ENCODE measurements around the gene PHYH.
"Not testable (repeated sequence)": the region's sequence is repeated elsewhere in the genome, so short reads cannot be mapped to it uniquely, and the experiment has no call there.

PHYH gene

GRCh38 chr10:13256627-13257026 lies 43.2 kb downstream of the PHYH start:
- no peaks in the 10 kb centered on the region for H3K36me3 ChIP-seq (ENCODE audit: control insufficient read depth in 1 of 2, insufficient read depth in 2 of 2, low read length in 2 of 2)
- H3K9ac ChIP-seq (ENCODE audit: low read depth in 1 of 2, low read length in 2 of 2), result no peak overlapping the region
- no peaks in the 10 kb centered on the region for H3K9me3 ChIP-seq (ENCODE audit: control insufficient read depth in 1 of 2, low read length in 2 of 2)

GRCh38 chr10:13253726-13254125 lies 46.1 kb downstream of the PHYH start:
- no peaks in the 10 kb centered on the region for H3K36me3 ChIP-seq (ENCODE audit: control insufficient read depth in 1 of 2, insufficient read depth in 2 of 2, low read length in 2 of 2)
- H3K9ac ChIP-seq (ENCODE audit: low read depth in 1 of 2, low read length in 2 of 2), result no peak overlapping the region
- H3K9me3 ChIP-seq (ENCODE audit: control insufficient read depth in 1 of 2, low read length in 2 of 2), result no peaks in the 10 kb centered on the region
- H3K4me3 ChIP-seq (ENCODE audit: low read depth in 1 of 2, low read length in 2 of 2), result no peak overlapping the region
- H3K27ac ChIP-seq (ENCODE audit: low read depth, low read length), result no peak overlapping the region
- no peaks in the 10 kb centered on the region for H3K4me1 ChIP-seq (ENCODE audit: control insufficient read depth in 1 of 2, insufficient read depth in 2 of 2, low read length in 2 of 2)
- H3K27me3 ChIP-seq (ENCODE audit: control insufficient read depth in 1 of 2, insufficient read depth in 2 of 2, low read length in 2 of 2), result no peaks in the 10 kb centered on the region

More at GRCh38 chr10:13256627-13257026, 43.2 kb downstream of the PHYH start:
- H3K4me3 ChIP-seq (ENCODE audit: low read depth in 1 of 2, low read length in 2 of 2), result no peak overlapping the region
- no peaks in the 10 kb centered on the region for H3K27me3 ChIP-seq (ENCODE audit: control insufficient read depth in 1 of 2, insufficient read depth in 2 of 2, low read length in 2 of 2)
- H3K4me1 ChIP-seq (ENCODE audit: control insufficient read depth in 1 of 2, insufficient read depth in 2 of 2, low read length in 2 of 2), result no peaks in the 10 kb centered on the region
- no peak overlapping the region for H3K27ac ChIP-seq (ENCODE audit: low read depth, low read length)

DNA sequence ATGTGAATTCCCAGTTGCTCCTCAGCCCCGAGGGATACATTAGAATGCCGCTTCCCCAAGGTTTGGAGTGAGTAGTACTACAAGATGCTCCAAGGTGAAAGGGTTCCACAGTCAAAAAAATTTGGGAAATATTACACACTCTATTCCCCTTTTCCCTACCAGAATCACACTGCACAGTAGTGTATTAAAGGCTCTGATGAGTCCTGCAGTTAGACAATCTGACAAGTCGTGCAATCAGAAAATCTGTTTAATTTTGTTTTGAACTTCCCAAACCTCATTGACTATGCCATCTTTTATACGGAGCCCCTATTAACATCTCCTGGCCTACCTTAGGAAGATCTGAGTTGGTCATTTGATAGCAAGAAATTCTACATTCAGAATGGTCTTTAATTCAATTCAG lies 52.1 kb downstream of the PHYH start:
- H3K4me3 ChIP-seq (ENCODE audit: low read depth in 1 of 2, low read length in 2 of 2), result no peak overlapping the region
- no peak overlapping the region for H3K9ac ChIP-seq (ENCODE audit: low read depth in 1 of 2, low read length in 2 of 2)
- no peaks in the 10 kb centered on the region for H3K27me3 ChIP-seq (ENCODE audit: control insufficient read depth in 1 of 2, insufficient read depth in 2 of 2, low read length in 2 of 2)
- H3K27ac ChIP-seq (ENCODE audit: low read depth, low read length), result no peak overlapping the region
- no peaks in the 10 kb centered on the region for H3K36me3 ChIP-seq (ENCODE audit: control insufficient read depth in 1 of 2, insufficient read depth in 2 of 2, low read length in 2 of 2)
- H3K9me3 ChIP-seq (ENCODE audit: control insufficient read depth in 1 of 2, low read length in 2 of 2), result no peaks in the 10 kb centered on the region
- H3K4me1 ChIP-seq (ENCODE audit: control insufficient read depth in 1 of 2, insufficient read depth in 2 of 2, low read length in 2 of 2), result no peaks in the 10 kb centered on the region

GRCh38 chr10:13247246-13247645 lies 52.6 kb downstream of the PHYH start:
- Histone ChIP-seq H3K4me1 (ENCODE audit: control insufficient read depth in 1 of 2, insufficient read depth in 2 of 2, low read length in 2 of 2) (no peaks in the 10 kb centered on the region), H3K36me3 (ENCODE audit: control insufficient read depth in 1 of 2, insufficient read depth in 2 of 2, low read length in 2 of 2) (no peaks in the 10 kb centered on the region)

GRCh38 chr10:13242260-13242659 lies 57.6 kb downstream of the PHYH start:
- H3K4me3 ChIP-seq (ENCODE audit: low read depth in 1 of 2, low read length in 2 of 2); H3K9ac ChIP-seq (ENCODE audit: low read depth in 1 of 2, low read length in 2 of 2): not testable (repeated sequence)

More at GRCh38 chr10:13247246-13247645, 52.6 kb downstream of the PHYH start:
- H3K9me3 ChIP-seq (ENCODE audit: control insufficient read depth in 1 of 2, low read length in 2 of 2), result no peaks in the 10 kb centered on the region
- no peak overlapping the region for H3K9ac ChIP-seq (ENCODE audit: low read depth in 1 of 2, low read length in 2 of 2)
- no peak overlapping the region for H3K27ac ChIP-seq (ENCODE audit: low read depth, low read length)
- H3K4me3 ChIP-seq (ENCODE audit: low read depth in 1 of 2, low read length in 2 of 2), result no peak overlapping the region
- H3K27me3 ChIP-seq (ENCODE audit: control insufficient read depth in 1 of 2, insufficient read depth in 2 of 2, low read length in 2 of 2), result no peaks in the 10 kb centered on the region

GRCh38 chr10:13241613-13242012 lies 58.3 kb downstream of the PHYH start:
- Histone ChIP-seq H3K9ac (ENCODE audit: low read depth in 1 of 2, low read length in 2 of 2) (no peak overlapping the region), H3K9me3 (ENCODE audit: control insufficient read depth in 1 of 2, low read length in 2 of 2) (no peaks in the 10 kb centered on the region), H3K4me1 (ENCODE audit: control insufficient read depth in 1 of 2, insufficient read depth in 2 of 2, low read length in 2 of 2) (no peaks in the 10 kb centered on the region), H3K4me3 (ENCODE audit: low read depth in 1 of 2, low read length in 2 of 2) (no peak overlapping the region), H3K36me3 (ENCODE audit: control insufficient read depth in 1 of 2, insufficient read depth in 2 of 2, low read length in 2 of 2) (no peaks in the 10 kb centered on the region), H3K27me3 (ENCODE audit: control insufficient read depth in 1 of 2, insufficient read depth in 2 of 2, low read length in 2 of 2) (no peaks in the 10 kb centered on the region), H3K27ac (ENCODE audit: low read depth, low read length) (no peak overlapping the region)

More at GRCh38 chr10:13242260-13242659, 57.6 kb downstream of the PHYH start:
- H3K9me3 ChIP-seq (ENCODE audit: control insufficient read depth in 1 of 2, low read length in 2 of 2); H3K4me1 ChIP-seq (ENCODE audit: control insufficient read depth in 1 of 2, insufficient read depth in 2 of 2, low read length in 2 of 2); H3K27me3 ChIP-seq (ENCODE audit: control insufficient read depth in 1 of 2, insufficient read depth in 2 of 2, low read length in 2 of 2); H3K27ac ChIP-seq (ENCODE audit: low read depth, low read length); H3K36me3 ChIP-seq (ENCODE audit: control insufficient read depth in 1 of 2, insufficient read depth in 2 of 2, low read length in 2 of 2): not testable (repeated sequence)

GRCh38 chr10:13239923-13240322 lies 59.9 kb downstream of the PHYH start:
- Histone ChIP-seq H3K9me3 (ENCODE audit: control insufficient read depth in 1 of 2, low read length in 2 of 2) (no peaks in the 10 kb centered on the region), H3K9ac (ENCODE audit: low read depth in 1 of 2, low read length in 2 of 2) (no peak overlapping the region), H3K4me1 (ENCODE audit: control insufficient read depth in 1 of 2, insufficient read depth in 2 of 2, low read length in 2 of 2) (no peaks in the 10 kb centered on the region), H3K27me3 (ENCODE audit: control insufficient read depth in 1 of 2, insufficient read depth in 2 of 2, low read length in 2 of 2) (no peaks in the 10 kb centered on the region), H3K4me3 (ENCODE audit: low read depth in 1 of 2, low read length in 2 of 2) (no peak overlapping the region), H3K27ac (ENCODE audit: low read depth, low read length) (no peak overlapping the region), H3K36me3 (ENCODE audit: control insufficient read depth in 1 of 2, insufficient read depth in 2 of 2, low read length in 2 of 2) (no peaks in the 10 kb centered on the region)

- Histone ChIP-seq H3K27me3 (ENCODE audit: control insufficient read depth in 1 of 2, insufficient read depth in 2 of 2, low read length in 2 of 2) (no peaks in the 10 kb centered on the region), H3K27ac (ENCODE audit: low read depth, low read length) (no peak overlapping the region), H3K9ac (ENCODE audit: low read depth in 1 of 2, low read length in 2 of 2) (no peak overlapping the region), H3K4me3 (ENCODE audit: low read depth in 1 of 2, low read length in 2 of 2) (no peak overlapping the region), H3K9me3 (ENCODE audit: control insufficient read depth in 1 of 2, low read length in 2 of 2) (no peaks in the 10 kb centered on the region), H3K36me3 (ENCODE audit: control insufficient read depth in 1 of 2, insufficient read depth in 2 of 2, low read length in 2 of 2) (no peaks in the 10 kb centered on the region), H3K4me1 (ENCODE audit: control insufficient read depth in 1 of 2, insufficient read depth in 2 of 2, low read length in 2 of 2) (no peaks in the 10 kb centered on the region)
Observed at GRCh38 chr10:13238271-13239077, 61.4 kb downstream of the PHYH start.

DNA sequence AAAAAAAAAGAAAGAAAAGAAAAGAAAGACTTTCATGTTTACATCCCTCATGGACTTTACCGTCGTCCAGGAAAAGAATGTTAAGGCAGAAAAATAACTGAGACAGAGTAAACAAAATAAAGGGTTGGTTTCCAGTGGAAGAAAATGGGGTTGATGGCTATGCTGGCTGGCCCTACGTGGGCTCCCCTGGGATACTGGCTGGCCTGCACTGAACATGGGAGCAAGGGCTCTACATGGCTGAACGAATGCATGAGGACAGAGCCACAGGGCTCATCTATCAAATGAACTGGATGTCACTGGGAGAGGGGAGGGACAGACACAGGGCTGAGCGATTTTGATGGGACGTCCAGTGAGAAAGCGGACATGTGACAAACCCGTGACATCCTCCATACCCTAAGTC lies 63.2 kb downstream of the PHYH start:
- Histone ChIP-seq H3K9me3 (ENCODE audit: control insufficient read depth in 1 of 2, low read length in 2 of 2) (no peaks in the 10 kb centered on the region), H3K36me3 (ENCODE audit: control insufficient read depth in 1 of 2, insufficient read depth in 2 of 2, low read length in 2 of 2) (no peaks in the 10 kb centered on the region), H3K9ac (ENCODE audit: low read depth in 1 of 2, low read length in 2 of 2) (no peak overlapping the region), H3K4me3 (ENCODE audit: low read depth in 1 of 2, low read length in 2 of 2) (no peak overlapping the region), H3K4me1 (ENCODE audit: control insufficient read depth in 1 of 2, insufficient read depth in 2 of 2, low read length in 2 of 2) (no peaks in the 10 kb centered on the region), H3K27me3 (ENCODE audit: control insufficient read depth in 1 of 2, insufficient read depth in 2 of 2, low read length in 2 of 2) (no peaks in the 10 kb centered on the region), H3K27ac (ENCODE audit: low read depth, low read length) (no peak overlapping the region)

- not testable (repeated sequence) for H3K27ac ChIP-seq (ENCODE audit: low read depth, low read length); H3K36me3 ChIP-seq (ENCODE audit: control insufficient read depth in 1 of 2, insufficient read depth in 2 of 2, low read length in 2 of 2); H3K27me3 ChIP-seq (ENCODE audit: control insufficient read depth in 1 of 2, insufficient read depth in 2 of 2, low read length in 2 of 2); H3K4me3 ChIP-seq (ENCODE audit: low read depth in 1 of 2, low read length in 2 of 2); H3K9ac ChIP-seq (ENCODE audit: low read depth in 1 of 2, low read length in 2 of 2); H3K4me1 ChIP-seq (ENCODE audit: control insufficient read depth in 1 of 2, insufficient read depth in 2 of 2, low read length in 2 of 2); H3K9me3 ChIP-seq (ENCODE audit: control insufficient read depth in 1 of 2, low read length in 2 of 2)
Observed at GRCh38 chr10:13234736-13235135, 65.1 kb downstream of the PHYH start.

Measured in duodenal mucosa (tissue), 2 donors.